Activated naive CD8-positive, alpha-beta T cell treated with anti-CD3 and anti-CD28 coated beads, Interleukin-2, amount 10 ng/mL, durations not matched to agents 7 days and 5 days (primary cell): ENCODE measurements around the gene AKNAD1. TPM values are rescaled to one million over a fixed set of nuclear protein-coding genes. Genes with fewer than 3 reads are reported as not detected.

Source experiments
- ATAC-seq: fragments of 150-1000 bp; cut with Tn5 transposase; one replicate; pipeline ENCODE4 v1.10.0; 2021; ENCODE audit warnings: low read depth, moderate library complexity
- POLR2A ChIA-PET: fragments of 350-600 bp; sonication (Branson Sonifier 250); formaldehyde crosslinking; loops from one replicate; lab custom pipeline; 2021; ENCODE audit warnings: antibody characterized with exemption; lab: Charles Lee
- DNase-seq: peaks from one replicate; pipeline ENCODE4 v3.0.0; 2021
- H3K27ac Mint-ChIP-seq: one replicate; pipeline ENCODE4 v1.8.0; 2022; ENCODE audit warnings: mild to moderate bottlenecking, mixed read lengths
- H3K27me3 Mint-ChIP-seq: one replicate; pipeline ENCODE4 v1.8.0; 2022; ENCODE audit warnings: mild to moderate bottlenecking, moderate library complexity, mixed read lengths
- H3K36me3 Mint-ChIP-seq: one replicate; pipeline ENCODE4 v1.8.0; 2021; ENCODE audit warnings: mild to moderate bottlenecking, mixed read lengths
- H3K4me1 Mint-ChIP-seq: one replicate; pipeline ENCODE4 v1.8.0; 2021; ENCODE audit warnings: mixed read lengths
- H3K4me3 Mint-ChIP-seq: one replicate; pipeline ENCODE4 v1.8.0; 2022; ENCODE audit warnings: mild to moderate bottlenecking, moderate library complexity, mixed read lengths
- H3K9me3 Mint-ChIP-seq: one replicate; pipeline ENCODE4 v1.8.0; 2021; ENCODE audit warnings: mixed read lengths
- total RNA-seq, 2 experiments: library from RNA; stranded (reverse); gene quantifications; one replicate each; pipeline ENCODE4 v1.2.3, GENCODE V29; 2021

Gene AKNAD1
- total RNA-seq, 2 experiments from 2014 or later = not detected

DNA sequence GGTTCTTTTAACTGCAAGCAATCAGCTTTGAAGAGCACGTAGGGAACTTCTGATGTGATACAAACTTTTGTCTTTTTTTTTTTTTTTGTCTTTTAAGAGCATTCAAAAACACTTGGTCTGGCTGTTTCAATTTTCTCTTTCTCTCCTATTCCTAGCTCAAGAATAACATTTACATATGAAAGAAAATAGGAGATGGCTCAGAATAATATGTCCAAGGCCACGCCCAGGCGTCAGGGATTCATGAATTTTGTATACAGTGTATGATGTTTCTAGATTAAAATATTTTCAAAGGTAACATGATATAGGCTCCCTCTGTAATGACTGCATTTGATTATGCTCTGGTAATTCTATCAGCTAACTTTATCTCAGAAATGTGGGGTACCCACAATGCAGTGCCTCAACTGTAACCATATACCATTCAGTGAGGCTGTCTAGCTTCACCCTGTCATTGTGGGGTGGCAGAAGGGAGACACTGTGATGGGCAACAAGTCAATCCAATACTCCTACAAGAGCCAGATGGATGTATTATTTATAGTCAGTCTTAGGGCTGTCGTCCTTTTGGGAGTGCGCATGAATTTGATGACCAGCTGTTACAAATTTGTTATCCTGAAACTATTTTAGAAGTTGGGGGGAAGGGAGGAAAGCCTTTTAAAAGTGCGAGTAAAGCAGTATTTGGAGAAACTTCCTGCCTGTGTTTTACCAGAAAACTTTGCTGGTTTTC is 1.5 kb upstream of the AKNAD1 start:
- POLR2A ChIA-PET = interaction anchor here (0.6 to 0.8 kb wide), 3 partner anchors 72 to 690 kb away, joined by 3 to 5 read pairs (median 3); partner anchors contain the start of gene GNAI3
- Mint-ChIP-seq H3K4me3 (no peak overlapping the region), H3K36me3 (peaks cover 2% of the 10 kb centered on the region), H3K9me3 (peaks cover 2% of the 10 kb centered on the region), H3K27me3 (peaks cover 47% of the 10 kb centered on the region), H3K4me1 (peaks cover 5% of the 10 kb centered on the region), H3K27ac (no peak overlapping the region)
- DNase-seq = no peak
- ATAC-seq = no peak

- no peak overlapping the region for H3K27ac Mint-ChIP-seq
- H3K9me3 Mint-ChIP-seq = peaks cover 2% of the 10 kb centered on the region
These were observed 2.5 kb downstream of the AKNAD1 start for GRCh38 chr1:108854221-108855019.

GRCh38 chr1:108852221-108852975 is 4.5 kb downstream of the AKNAD1 start:
- Mint-ChIP-seq H3K4me3 (peak overlapping the region; percentile 67), H3K27me3 (peaks cover 50% of the 10 kb centered on the region), H3K9me3 (peaks cover 2% of the 10 kb centered on the region), H3K27ac (peak overlapping the region; percentile 66), H3K36me3 (peaks cover 5% of the 10 kb centered on the region), H3K4me1 (peaks cover 11% of the 10 kb centered on the region)
- peak; percentile 45 for ATAC-seq
- no peak for DNase-seq
- POLR2A ChIA-PET = no interaction called here

More at GRCh38 chr1:108854221-108855019, 2.5 kb downstream of the AKNAD1 start:
- peaks cover 11% of the 10 kb centered on the region for H3K4me1 Mint-ChIP-seq
- peaks cover 5% of the 10 kb centered on the region for H3K36me3 Mint-ChIP-seq
- DNase-seq = no peak
- H3K4me3 Mint-ChIP-seq = no peak overlapping the region
- POLR2A ChIA-PET = no interaction called here
- no peak for ATAC-seq
- peaks cover 55% of the 10 kb centered on the region for H3K27me3 Mint-ChIP-seq

DNA sequence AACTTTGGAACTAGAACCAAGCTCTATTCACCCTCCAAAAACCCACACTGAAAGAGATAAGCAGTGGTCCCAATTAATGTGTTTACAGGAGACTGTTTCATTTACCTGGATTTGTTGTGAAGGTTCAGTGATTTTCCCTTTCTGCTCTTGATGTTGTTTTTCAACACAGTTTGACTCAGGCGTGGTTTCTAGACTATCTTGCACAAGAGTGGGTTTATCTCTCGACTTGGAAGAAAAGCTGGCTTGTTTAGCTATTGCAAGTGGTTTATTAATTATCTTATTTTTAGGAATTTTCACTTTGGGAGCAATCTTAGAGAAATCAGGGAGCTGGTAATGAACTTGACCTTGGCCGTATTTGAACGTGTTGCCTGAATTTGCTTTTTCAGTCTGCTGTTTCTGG is 5.3 kb downstream of the AKNAD1 start:
- ATAC-seq = no peak
- H3K27me3 Mint-ChIP-seq = peaks cover 46% of the 10 kb centered on the region
- no peak overlapping the region for H3K4me3 Mint-ChIP-seq
- H3K27ac Mint-ChIP-seq = no peak overlapping the region
- peaks cover 11% of the 10 kb centered on the region for H3K4me1 Mint-ChIP-seq
- H3K9me3 Mint-ChIP-seq = peaks cover 1% of the 10 kb centered on the region
- no peak for DNase-seq
- POLR2A ChIA-PET = no interaction called here
- H3K36me3 Mint-ChIP-seq = peaks cover 4% of the 10 kb centered on the region

GRCh38 chr1:108850929-108851328 is 6.0 kb downstream of the AKNAD1 start:
- H3K27ac Mint-ChIP-seq = no peak overlapping the region
- ATAC-seq = no peak
- H3K36me3 Mint-ChIP-seq = peaks cover 3% of the 10 kb centered on the region
- POLR2A ChIA-PET = interaction anchor here (0.5 kb wide), 1 partner anchor 11 kb away, joined by 3 read pairs; no protein-coding TSS in a partner anchor
- H3K4me1 Mint-ChIP-seq = peaks cover 11% of the 10 kb centered on the region
- no peaks in the 10 kb centered on the region for H3K9me3 Mint-ChIP-seq
- H3K4me3 Mint-ChIP-seq = no peak overlapping the region
- no peak for DNase-seq
- H3K27me3 Mint-ChIP-seq = peaks cover 41% of the 10 kb centered on the region

- H3K27ac Mint-ChIP-seq = no peak overlapping the region
- no peak for ATAC-seq
- H3K4me3 Mint-ChIP-seq = no peak overlapping the region
- POLR2A ChIA-PET = no interaction called here
- H3K27me3 Mint-ChIP-seq = peaks cover 28% of the 10 kb centered on the region
- no peaks in the 10 kb centered on the region for H3K9me3 Mint-ChIP-seq
- peaks cover 3% of the 10 kb centered on the region for H3K36me3 Mint-ChIP-seq
- peaks cover 11% of the 10 kb centered on the region for H3K4me1 Mint-ChIP-seq
- DNase-seq = no peak
These were observed 8.1 kb downstream of the AKNAD1 start for GRCh38 chr1:108848806-108849205.

GRCh38 chr1:108847494-108847893 is 9.4 kb downstream of the AKNAD1 start:
- ATAC-seq = no peak
- no peak for DNase-seq
- H3K36me3 Mint-ChIP-seq = peaks cover under 1% of the 10 kb centered on the region
- H3K27me3 Mint-ChIP-seq = peaks cover 21% of the 10 kb centered on the region
- no peak overlapping the region for H3K4me3 Mint-ChIP-seq
- H3K4me1 Mint-ChIP-seq = peaks cover 7% of the 10 kb centered on the region
- no peak overlapping the region for H3K27ac Mint-ChIP-seq
- POLR2A ChIA-PET = no interaction called here
- H3K9me3 Mint-ChIP-seq = no peaks in the 10 kb centered on the region

DNA sequence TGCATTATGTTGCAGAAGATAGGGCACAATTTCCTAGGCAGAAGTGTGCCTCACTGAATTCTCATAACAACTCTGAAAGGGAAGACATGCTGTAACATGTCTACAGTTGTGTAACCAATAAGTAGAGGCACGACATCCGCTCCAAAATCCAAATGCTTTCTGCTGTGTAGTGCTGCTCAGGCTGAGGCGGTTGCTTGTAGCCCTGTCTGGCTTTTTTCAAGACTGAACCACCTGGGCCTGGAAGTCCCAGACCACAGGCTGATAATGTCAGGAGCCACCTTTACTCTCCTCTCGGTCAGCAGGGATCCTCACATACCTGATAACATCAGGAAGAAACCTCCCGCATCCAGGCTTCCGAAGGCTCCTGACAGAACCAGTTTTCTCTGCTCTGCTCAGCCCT is 10.9 kb downstream of the AKNAD1 start:
- Mint-ChIP-seq H3K9me3 (no peaks in the 10 kb centered on the region), H3K4me1 (peaks cover 3% of the 10 kb centered on the region), H3K27me3 (peaks cover 24% of the 10 kb centered on the region), H3K36me3 (no peaks in the 10 kb centered on the region), H3K27ac (no peak overlapping the region), H3K4me3 (no peak overlapping the region)
- DNase-seq (no peak), ATAC-seq (no peak)
- POLR2A ChIA-PET = no interaction called here

DNA sequence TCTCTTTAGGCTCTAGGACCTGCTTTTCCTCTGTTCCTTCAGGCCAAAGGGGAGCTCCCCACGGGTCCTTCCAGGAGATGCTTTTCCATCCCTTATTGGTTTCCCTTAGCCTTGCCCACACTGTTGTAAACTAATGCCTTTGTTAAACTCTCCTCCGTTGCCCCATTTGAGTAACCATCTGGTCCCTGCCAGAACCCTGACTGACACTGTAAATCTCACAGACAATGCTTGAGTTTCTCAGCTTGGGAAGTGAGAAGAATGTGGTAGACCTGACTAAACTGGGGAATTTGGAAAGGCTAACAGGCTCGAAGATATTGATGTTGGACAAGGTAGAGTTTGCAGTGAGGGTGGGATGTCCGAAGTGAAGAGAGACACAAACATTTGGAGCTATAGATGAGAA is 11.4 kb downstream of the AKNAD1 start:
- ATAC-seq = no peak
- no peaks in the 10 kb centered on the region for H3K36me3 Mint-ChIP-seq
- no peak overlapping the region for H3K4me3 Mint-ChIP-seq
- no peak for DNase-seq
- H3K9me3 Mint-ChIP-seq = no peaks in the 10 kb centered on the region
- POLR2A ChIA-PET = no interaction called here
- no peak overlapping the region for H3K27ac Mint-ChIP-seq
- H3K4me1 Mint-ChIP-seq = peaks cover 3% of the 10 kb centered on the region
- peaks cover 24% of the 10 kb centered on the region for H3K27me3 Mint-ChIP-seq

GRCh38 chr1:108843390-108844137 is 13.3 kb downstream of the AKNAD1 start:
- no peak for DNase-seq
- Mint-ChIP-seq H3K9me3 (no peaks in the 10 kb centered on the region), H3K27ac (no peak overlapping the region), H3K36me3 (no peaks in the 10 kb centered on the region), H3K27me3 (peaks cover 29% of the 10 kb centered on the region), H3K4me3 (no peak overlapping the region), H3K4me1 (peaks cover 3% of the 10 kb centered on the region)
- POLR2A ChIA-PET = interaction anchor here (0.5 kb wide), 1 partner anchor 182 kb away, joined by 4 read pairs; the partner anchor contains the start of gene HENMT1
- no peak for ATAC-seq

DNA sequence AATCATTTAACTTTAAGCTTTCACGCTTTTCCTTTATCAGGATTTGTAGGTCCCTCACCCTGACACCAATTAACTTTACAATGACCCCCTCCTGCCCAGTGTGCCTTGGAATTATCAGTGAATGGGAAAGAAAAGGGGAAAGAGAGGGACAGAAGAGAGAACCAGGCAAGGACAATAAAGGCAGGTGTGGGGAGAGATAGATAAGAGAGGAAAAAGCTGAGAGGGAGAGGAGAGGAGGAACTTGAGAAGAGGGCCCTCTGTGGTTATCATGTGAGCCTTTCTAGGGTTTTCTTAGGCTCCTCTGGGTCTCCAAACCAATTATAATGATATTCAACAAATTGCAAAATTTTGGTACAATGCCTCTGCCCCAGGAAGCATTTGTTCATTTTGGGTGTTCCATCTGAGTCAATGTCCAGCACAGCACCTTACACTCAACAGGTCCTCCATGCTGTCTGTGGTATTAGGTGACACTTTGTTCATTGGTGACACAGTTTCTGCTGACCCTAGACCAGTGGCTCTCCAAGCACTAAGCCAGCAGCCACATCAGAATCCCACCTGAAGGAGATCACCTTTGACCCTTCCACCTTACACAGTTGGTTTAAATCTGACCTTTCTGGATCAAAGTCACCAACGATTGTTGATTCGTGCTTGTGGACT is 14.2 kb downstream of the AKNAD1 start:
- DNase-seq (no peak), ATAC-seq (no peak)
- no peak overlapping the region for H3K4me3 Mint-ChIP-seq
- H3K27ac Mint-ChIP-seq = no peak overlapping the region
- no peaks in the 10 kb centered on the region for H3K36me3 Mint-ChIP-seq
- peaks cover 25% of the 10 kb centered on the region for H3K27me3 Mint-ChIP-seq
- POLR2A ChIA-PET = no interaction called here
- peaks cover 2% of the 10 kb centered on the region for H3K4me1 Mint-ChIP-seq
- H3K9me3 Mint-ChIP-seq = no peaks in the 10 kb centered on the region

DNA sequence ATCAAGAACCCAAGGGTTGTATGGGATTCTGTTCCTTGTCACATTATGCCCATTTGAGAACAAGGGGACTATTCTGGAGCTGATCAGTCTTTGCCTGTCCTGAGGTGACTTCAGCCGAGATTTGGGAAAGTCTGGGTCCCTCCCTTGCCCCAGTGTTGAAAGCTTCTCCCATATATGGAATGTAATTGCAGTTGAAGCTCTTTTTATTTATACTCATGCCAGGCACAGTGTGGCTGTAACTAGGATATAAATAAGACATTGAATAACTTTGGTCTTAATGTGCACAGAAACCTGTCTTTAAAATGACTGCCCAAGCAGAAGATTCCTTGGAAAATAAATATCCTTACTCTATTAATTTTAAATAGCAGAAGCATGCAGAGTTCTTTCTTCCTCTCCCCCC is 15.2 kb downstream of the AKNAD1 start:
- POLR2A ChIA-PET = no interaction called here
- no peak for ATAC-seq
- Mint-ChIP-seq H3K4me3 (no peak overlapping the region), H3K4me1 (no peaks in the 10 kb centered on the region), H3K36me3 (no peaks in the 10 kb centered on the region), H3K27ac (no peak overlapping the region), H3K27me3 (peaks cover 29% of the 10 kb centered on the region), H3K9me3 (no peaks in the 10 kb centered on the region)
- no peak for DNase-seq
